NB4 (cell line): ENCODE results near the gene EML4.

ENCODE experiments used
- CTCF ChIP-seq: IDR thresholded peaks from one replicate; pipeline ENCODE4 v1.5.1; 2012; ENCODE audit warnings: low read depth, low read length
- MAX ChIP-seq: IDR thresholded peaks from 2 replicates; pipeline ENCODE4 v1.6.1; 2011; ENCODE audit warnings: low read depth, low read length
- MYC ChIP-seq: IDR thresholded peaks from 2 replicates; pipeline ENCODE4 v1.6.1; 2011; ENCODE audit warnings: low read depth, low read length
- POLR2A ChIP-seq: IDR thresholded peaks from 2 replicates; pipeline ENCODE4 v1.6.1; 2011; ENCODE audit warnings: mild to moderate bottlenecking; ENCODE audit not compliant: insufficient read length; ENCODE audit errors: extremely low read depth

- no peak for TF ChIP-seq CTCF
- TF ChIP-seq POLR2A, result no peak
- TF ChIP-seq MAX, result no peak
- no peak for TF ChIP-seq MYC
Observed at GRCh38 chr2:42337846-42338566, 168.9 kb downstream of the EML4 start.
